LNCAP (cell line): Measurements from ENCODE around the gene RHBDL1.

Source experiments
- CTCF ChIP-seq: fragments of 450-650 bp; IDR thresholded peaks from 2 replicates; pipeline ENCODE4 v1.5.1; 2017; ENCODE audit warnings: mild to moderate bottlenecking

The RHBDL1 gene

GRCh38 chr16:685967-686366 is 10.5 kb downstream of the RHBDL1 start:
- peak; percentile 65 for TF ChIP-seq CTCF

GRCh38 chr16:686459-687260 is 11.2 kb downstream of the RHBDL1 start:
- no peak for TF ChIP-seq CTCF

- no peak for TF ChIP-seq CTCF
Observed at GRCh38 chr16:687499-687898, 12.0 kb downstream of the RHBDL1 start.

- no peak for TF ChIP-seq CTCF
Observed at GRCh38 chr16:689175-689897, 13.9 kb downstream of the RHBDL1 start.

GRCh38 chr16:692356-693108 is 17.1 kb downstream of the RHBDL1 start:
- no peak for TF ChIP-seq CTCF

- no peak for TF ChIP-seq CTCF
Observed at GRCh38 chr16:693364-693763, 17.9 kb downstream of the RHBDL1 start.

GRCh38 chr16:693766-694165 is 18.3 kb downstream of the RHBDL1 start:
- TF ChIP-seq CTCF = no peak
